Loucy (cell line): ENCODE data around the gene MOB3B.

Experiments used
- H2AFZ ChIP-seq: fragments of 200-600 bp; sonication (generic); 2 replicates; pipeline ENCODE4 v1.6.0; 2016; ENCODE audit warnings: antibody characterized with exemption, mild to moderate bottlenecking, low read length, moderate library complexity
- H3F3A ChIP-seq: fragments of 200-600 bp; 2 replicates; pipeline ENCODE4 v1.6.0; 2016; ENCODE audit warnings: antibody characterized with exemption, low read depth, mild to moderate bottlenecking
- H3K27me3 ChIP-seq: fragments of 200-600 bp; sonication (generic); 2 replicates; pipeline ENCODE4 v1.6.1; 2014; ENCODE audit warnings: low read length, mild to moderate bottlenecking; ENCODE audit not compliant: insufficient read depth, poor library complexity, severe bottlenecking
- H3K36me3 ChIP-seq: fragments of 200-600 bp; sonication (generic); 2 replicates; pipeline ENCODE4 v1.6.1; 2016; ENCODE audit warnings: low read length; ENCODE audit not compliant: insufficient read depth
- H3K4me1 ChIP-seq: fragments of 200-600 bp; sonication (generic); 2 replicates; pipeline ENCODE4 v1.5.1; 2014; ENCODE audit warnings: low read length, mild to moderate bottlenecking; ENCODE audit not compliant: insufficient read depth, poor library complexity, severe bottlenecking
- H3K4me2 ChIP-seq: fragments of 200-600 bp; sonication (generic); 2 replicates; pipeline ENCODE4 v1.6.0; 2014; ENCODE audit warnings: antibody characterized with exemption, low read length, low read depth, mild to moderate bottlenecking; ENCODE audit not compliant: poor library complexity, severe bottlenecking
- H3K4me3 ChIP-seq: fragments of 200-600 bp; sonication (generic); 2 replicates; pipeline ENCODE4 v1.5.1; 2014; ENCODE audit warnings: low read length, mild to moderate bottlenecking, mixed read lengths; ENCODE audit not compliant: poor library complexity, severe bottlenecking
- H3K79me2 ChIP-seq: fragments of 200-600 bp; sonication (generic); 2 replicates; pipeline ENCODE4 v1.6.1; 2014; ENCODE audit warnings: low read length; ENCODE audit not compliant: insufficient read depth
- H3K9ac ChIP-seq: fragments of 200-600 bp; sonication (generic); 2 replicates; pipeline ENCODE4 v1.6.0; 2014; ENCODE audit warnings: mild to moderate bottlenecking, low read depth, low read length, moderate library complexity; ENCODE audit not compliant: poor library complexity, severe bottlenecking
- H3K9me2 ChIP-seq: fragments of 200-600 bp; sonication (generic); replicated peaks from 2 replicates; pipeline ENCODE4 v1.6.1; 2016; ENCODE audit warnings: low read depth, low read length, mixed read lengths
- H3K9me3 ChIP-seq: fragments of 200-600 bp; sonication (generic); 2 replicates; pipeline ENCODE4 v1.6.1; 2014; ENCODE audit warnings: mild to moderate bottlenecking, antibody characterized with exemption, low read length, low read depth; ENCODE audit not compliant: insufficient read depth
- H4K20me1 ChIP-seq: fragments of 200-600 bp; sonication (generic); 2 replicates; pipeline ENCODE4 v1.6.0; 2014; ENCODE audit warnings: antibody characterized with exemption, low read length, mild to moderate bottlenecking; ENCODE audit not compliant: insufficient read depth, poor library complexity, severe bottlenecking
- EZH2phosphoT487 ChIP-seq: fragments of 200-600 bp; IDR thresholded peaks from 2 replicates; pipeline ENCODE4 v1.6.1; 2018; ENCODE audit warnings: antibody characterized with exemption, mild to moderate bottlenecking, moderate library complexity, borderline replicate concordance
- TF ChIP-seq, protein P1 (sequence below): fragments of 200-600 bp; sonication (generic); conservative IDR thresholded peaks from 2 replicates; pipeline ENCODE4 v1.5.1; 2014; ENCODE audit warnings: mild to moderate bottlenecking, antibody characterized with exemption, low read length

Gene MOB3B

DNA sequence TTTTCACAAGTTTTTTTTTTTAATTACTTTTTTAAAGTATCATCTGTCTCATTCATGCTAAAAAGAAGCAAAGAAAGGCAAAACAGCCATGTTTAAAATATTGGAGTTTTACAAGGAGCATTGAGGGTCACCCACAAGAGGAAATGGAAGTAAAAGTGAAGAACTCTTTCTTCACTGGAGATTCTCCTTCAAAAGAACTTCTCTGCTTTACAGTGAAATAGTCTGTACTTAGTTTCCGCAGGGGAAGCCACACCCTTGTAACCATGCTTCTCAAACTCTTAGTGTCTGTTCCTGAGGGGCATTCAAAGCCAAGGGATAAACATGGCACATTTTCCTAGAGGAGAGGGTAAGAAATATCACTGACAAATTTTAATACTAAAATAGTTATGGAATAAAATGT is 35.1 kb upstream of the MOB3B start:
- H3K9me3 ChIP-seq: no peaks in the 10 kb centered on the region
- H3K4me3 ChIP-seq: no peak overlapping the region
- H3F3A ChIP-seq: no peaks in the 10 kb centered on the region
- TF ChIP-seq, protein P1, sequence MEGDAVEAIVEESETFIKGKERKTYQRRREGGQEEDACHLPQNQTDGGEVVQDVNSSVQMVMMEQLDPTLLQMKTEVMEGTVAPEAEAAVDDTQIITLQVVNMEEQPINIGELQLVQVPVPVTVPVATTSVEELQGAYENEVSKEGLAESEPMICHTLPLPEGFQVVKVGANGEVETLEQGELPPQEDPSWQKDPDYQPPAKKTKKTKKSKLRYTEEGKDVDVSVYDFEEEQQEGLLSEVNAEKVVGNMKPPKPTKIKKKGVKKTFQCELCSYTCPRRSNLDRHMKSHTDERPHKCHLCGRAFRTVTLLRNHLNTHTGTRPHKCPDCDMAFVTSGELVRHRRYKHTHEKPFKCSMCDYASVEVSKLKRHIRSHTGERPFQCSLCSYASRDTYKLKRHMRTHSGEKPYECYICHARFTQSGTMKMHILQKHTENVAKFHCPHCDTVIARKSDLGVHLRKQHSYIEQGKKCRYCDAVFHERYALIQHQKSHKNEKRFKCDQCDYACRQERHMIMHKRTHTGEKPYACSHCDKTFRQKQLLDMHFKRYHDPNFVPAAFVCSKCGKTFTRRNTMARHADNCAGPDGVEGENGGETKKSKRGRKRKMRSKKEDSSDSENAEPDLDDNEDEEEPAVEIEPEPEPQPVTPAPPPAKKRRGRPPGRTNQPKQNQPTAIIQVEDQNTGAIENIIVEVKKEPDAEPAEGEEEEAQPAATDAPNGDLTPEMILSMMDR: no peak
- no peak for TF ChIP-seq EZH2phosphoT487
- H2AFZ ChIP-seq: no peak overlapping the region
- no peak overlapping the region for H3K9ac ChIP-seq
- H3K4me2 ChIP-seq: no peak overlapping the region
- no peaks in the 10 kb centered on the region for H3K9me2 ChIP-seq
- H3K27me3 ChIP-seq: no peaks in the 10 kb centered on the region
- no peaks in the 10 kb centered on the region for H4K20me1 ChIP-seq
- peaks cover 4% of the 10 kb centered on the region for H3K4me1 ChIP-seq
- no peaks in the 10 kb centered on the region for H3K36me3 ChIP-seq
- H3K79me2 ChIP-seq: no peaks in the 10 kb centered on the region

DNA sequence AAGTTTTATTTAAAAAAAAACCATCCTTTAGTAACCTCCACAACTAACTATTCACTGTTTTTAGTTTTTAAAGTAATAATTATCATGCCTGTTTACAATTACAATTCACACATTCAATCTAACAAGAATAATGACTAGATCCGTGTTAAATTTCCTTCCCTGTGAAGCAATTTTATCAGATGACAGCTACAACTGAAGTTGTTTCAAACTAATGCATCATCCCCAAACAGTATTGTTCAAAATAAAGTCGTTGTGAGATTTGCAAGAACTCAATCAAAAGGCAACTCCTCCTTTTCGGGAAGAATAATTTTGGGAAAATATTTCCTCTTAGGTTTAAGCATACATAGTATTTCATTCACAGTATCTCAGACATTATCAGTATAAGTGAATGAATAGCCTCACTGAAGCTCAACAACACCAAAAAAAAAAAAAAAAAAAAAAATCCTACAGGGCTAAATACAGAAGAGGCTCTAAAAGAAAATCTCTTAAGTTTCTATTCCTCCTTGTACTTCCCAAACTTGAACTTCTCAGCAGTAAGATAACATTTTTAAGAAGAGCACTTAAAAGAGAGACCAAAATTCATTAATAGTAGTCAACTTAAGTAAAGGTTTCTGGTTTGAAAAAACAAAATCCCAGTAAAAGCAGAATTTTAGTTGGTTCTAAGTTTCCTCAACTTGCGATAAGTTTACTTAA is 34.3 kb upstream of the MOB3B start:
- Histone ChIP-seq H3K4me3 (no peak overlapping the region), H3K4me2 (no peak overlapping the region), H3K27me3 (no peaks in the 10 kb centered on the region), H3K36me3 (no peaks in the 10 kb centered on the region), H3F3A (no peaks in the 10 kb centered on the region), H3K9me3 (no peaks in the 10 kb centered on the region), H3K9me2 (no peaks in the 10 kb centered on the region), H4K20me1 (no peaks in the 10 kb centered on the region), H2AFZ (no peak overlapping the region), H3K4me1 (peaks cover 4% of the 10 kb centered on the region), H3K9ac (no peak overlapping the region), H3K79me2 (no peaks in the 10 kb centered on the region)
- no peak for TF ChIP-seq EZH2phosphoT487
- TF ChIP-seq, protein P1: no peak

DNA sequence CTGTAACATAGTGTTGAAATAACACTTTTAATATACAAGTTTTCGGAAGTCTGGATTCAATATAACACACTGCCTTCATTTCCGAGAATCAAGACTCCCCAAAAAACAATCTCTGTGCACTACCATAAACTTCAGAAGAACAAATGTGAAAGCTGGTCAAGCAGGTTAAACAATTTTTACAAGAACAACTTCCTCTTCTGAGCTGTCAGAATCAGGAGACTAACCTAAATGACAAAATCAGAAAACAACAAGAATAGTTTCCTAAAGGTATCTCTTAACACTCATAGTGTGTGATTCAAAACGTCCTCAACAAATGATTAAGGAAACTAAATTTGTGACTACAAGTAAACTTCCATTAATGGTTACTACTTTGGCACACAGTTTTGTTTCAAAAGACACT is 32.1 kb upstream of the MOB3B start:
- Histone ChIP-seq H3K36me3 (no peaks in the 10 kb centered on the region), H4K20me1 (no peaks in the 10 kb centered on the region), H3K4me3 (no peak overlapping the region), H2AFZ (no peak overlapping the region), H3K4me1 (peaks cover 4% of the 10 kb centered on the region), H3F3A (no peaks in the 10 kb centered on the region), H3K27me3 (no peaks in the 10 kb centered on the region), H3K9me3 (no peaks in the 10 kb centered on the region), H3K79me2 (no peaks in the 10 kb centered on the region), H3K4me2 (no peak overlapping the region), H3K9me2 (no peaks in the 10 kb centered on the region), H3K9ac (no peak overlapping the region)
- TF ChIP-seq, protein P1: no peak
- no peak for TF ChIP-seq EZH2phosphoT487
